ENCODE results near the gene TDRD12. TPM values are rescaled to one million over a fixed set of nuclear protein-coding genes. Genes with fewer than 3 reads are reported as not detected.

TDRD12 gene
- total RNA-seq, 2 donors from 2014 or later = 0.41 to 9.8 TPM

DNA sequence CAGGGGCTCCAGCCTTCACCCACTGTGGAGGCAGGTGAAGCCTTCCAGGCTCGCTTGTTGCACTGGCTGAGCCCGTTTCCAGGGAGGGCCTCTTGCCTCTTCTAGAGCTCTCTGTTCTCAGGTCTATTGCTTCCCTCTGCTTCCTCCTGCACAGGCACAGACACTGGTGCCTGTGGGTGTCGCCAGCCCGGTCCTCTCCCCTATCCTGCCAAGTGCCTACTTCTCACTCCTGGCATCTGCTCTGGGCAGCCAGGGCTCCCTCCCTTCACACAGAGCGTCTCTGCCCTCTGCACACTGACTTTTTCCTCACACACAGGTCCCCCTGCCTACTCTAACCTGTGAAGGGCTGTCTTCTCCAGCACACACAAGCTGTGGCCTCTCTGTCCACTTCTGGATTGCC is 89.7 kb downstream of the TDRD12 start:
- Histone ChIP-seq H3K27me3 (replicated peaks; ENCODE audit: insufficient read depth) (no peaks in the 10 kb centered on the region), H3K4me3 (no peak overlapping the region), H3K36me3 (no peaks in the 10 kb centered on the region), H3K4me1 (replicated peaks) (no peaks in the 10 kb centered on the region), H3K27ac (peak overlapping the region; percentile 19 to 46), H3K9me3 (no peaks in the 10 kb centered on the region)
- TF ChIP-seq POLR2A (IDR thresholded peaks at IDR 0.05) (no peak), POLR2AphosphoS5 (IDR thresholded peaks at IDR 0.05) (no peak)
- TF ChIP-seq, protein P1, sequence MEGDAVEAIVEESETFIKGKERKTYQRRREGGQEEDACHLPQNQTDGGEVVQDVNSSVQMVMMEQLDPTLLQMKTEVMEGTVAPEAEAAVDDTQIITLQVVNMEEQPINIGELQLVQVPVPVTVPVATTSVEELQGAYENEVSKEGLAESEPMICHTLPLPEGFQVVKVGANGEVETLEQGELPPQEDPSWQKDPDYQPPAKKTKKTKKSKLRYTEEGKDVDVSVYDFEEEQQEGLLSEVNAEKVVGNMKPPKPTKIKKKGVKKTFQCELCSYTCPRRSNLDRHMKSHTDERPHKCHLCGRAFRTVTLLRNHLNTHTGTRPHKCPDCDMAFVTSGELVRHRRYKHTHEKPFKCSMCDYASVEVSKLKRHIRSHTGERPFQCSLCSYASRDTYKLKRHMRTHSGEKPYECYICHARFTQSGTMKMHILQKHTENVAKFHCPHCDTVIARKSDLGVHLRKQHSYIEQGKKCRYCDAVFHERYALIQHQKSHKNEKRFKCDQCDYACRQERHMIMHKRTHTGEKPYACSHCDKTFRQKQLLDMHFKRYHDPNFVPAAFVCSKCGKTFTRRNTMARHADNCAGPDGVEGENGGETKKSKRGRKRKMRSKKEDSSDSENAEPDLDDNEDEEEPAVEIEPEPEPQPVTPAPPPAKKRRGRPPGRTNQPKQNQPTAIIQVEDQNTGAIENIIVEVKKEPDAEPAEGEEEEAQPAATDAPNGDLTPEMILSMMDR (IDR thresholded peaks at IDR 0.05) = no peak
- intact Hi-C loops (cut with DNase I) = no loop called here
- DNase-seq (ENCODE audit: low spot score) = peak; percentile 9
- WGBS = 26% methylated on average over 5 of the region's 5 CpGs

DNA sequence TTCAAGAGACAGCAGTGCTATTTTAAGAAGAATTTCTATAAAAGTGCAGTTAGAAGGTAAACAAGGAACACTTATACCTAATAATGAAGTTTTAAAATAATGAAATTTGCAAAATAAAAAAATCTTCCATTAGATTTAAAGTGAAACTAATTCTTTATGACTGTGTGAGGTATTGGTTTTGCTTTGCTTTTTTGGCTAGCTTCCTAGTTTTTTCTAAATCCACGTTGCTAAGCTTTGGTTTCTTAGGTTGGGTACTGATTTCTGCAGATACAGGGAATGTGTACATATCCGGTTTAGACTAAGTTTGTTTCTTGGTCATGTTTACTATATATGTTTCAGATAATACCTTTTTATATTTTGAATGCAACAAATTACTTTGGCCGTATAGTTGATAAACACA is 90.2 kb downstream of the TDRD12 start:
- no peaks in the 10 kb centered on the region for H3K9me3 ChIP-seq

DNA sequence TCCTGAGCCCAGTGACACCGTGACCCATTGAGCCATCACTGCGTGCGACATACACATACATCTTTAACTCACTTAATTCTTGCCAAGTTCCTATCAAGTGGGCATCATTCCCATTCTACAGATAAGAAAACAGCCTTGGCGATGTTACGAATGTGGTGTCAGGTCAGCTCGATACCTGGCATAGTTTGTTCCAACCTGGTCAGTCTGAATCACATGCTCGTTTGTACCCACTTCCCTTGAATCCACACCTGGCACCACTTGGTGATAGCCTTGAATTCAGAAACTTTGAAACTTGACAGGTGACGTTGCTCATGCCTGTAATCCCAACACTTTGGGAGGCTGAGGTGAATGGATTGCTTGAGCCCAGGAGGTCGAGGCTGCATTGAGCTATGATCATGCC is 90.9 kb downstream of the TDRD12 start:
- intact Hi-C loops (cut with DNase I) = no loop called here
- 95% methylated on average over 9 of the region's 9 CpGs for WGBS

More for the DNA sequence above, 90.2 kb downstream of the TDRD12 start:
- Histone ChIP-seq H3K27ac (peak overlapping the region; percentile 19 to 46), H3K4me3 (no peak overlapping the region), H3K4me1 (replicated peaks) (no peaks in the 10 kb centered on the region), H3K36me3 (no peaks in the 10 kb centered on the region), H3K27me3 (replicated peaks; ENCODE audit: insufficient read depth) (no peaks in the 10 kb centered on the region)
- TF ChIP-seq POLR2AphosphoS5 (IDR thresholded peaks at IDR 0.05) (no peak), POLR2A (IDR thresholded peaks at IDR 0.05) (no peak)
- TF ChIP-seq, protein P1 (IDR thresholded peaks at IDR 0.05) = no peak
- intact Hi-C loops (cut with DNase I) = no loop called here
- WGBS = 26% methylated on average over 3 of the region's 3 CpGs
- DNase-seq (ENCODE audit: low spot score) = no peak

DNA sequence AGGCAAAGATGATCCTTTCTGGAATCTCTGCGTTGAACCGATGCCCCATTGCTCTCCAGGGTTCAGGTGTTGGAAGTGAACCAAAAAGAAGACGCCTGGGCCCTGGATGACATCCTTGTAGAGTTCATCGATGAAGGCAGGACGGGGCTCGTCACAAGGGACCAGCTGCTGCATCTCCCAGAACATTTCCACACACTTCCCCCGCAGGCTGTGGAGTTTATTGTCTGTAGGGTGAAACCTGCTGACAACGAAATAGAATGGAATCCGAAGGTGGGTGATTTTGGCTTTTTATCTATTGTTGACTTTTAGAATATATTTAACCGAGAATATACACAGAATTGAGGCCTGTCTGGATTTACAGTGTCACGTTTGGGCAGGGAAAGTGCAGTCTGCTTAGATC is 91.6 kb downstream of the TDRD12 start:
- intact Hi-C loops (cut with DNase I) = no loop called here
- no peaks in the 10 kb centered on the region for H3K27me3 ChIP-seq (replicated peaks; ENCODE audit: insufficient read depth)
- no peak overlapping the region for H3K4me3 ChIP-seq
- no peaks in the 10 kb centered on the region for H3K36me3 ChIP-seq
- 36% methylated on average over 11 of the region's 11 CpGs for WGBS
- no peak for DNase-seq (ENCODE audit: low spot score)
- H3K4me1 ChIP-seq (replicated peaks) = no peaks in the 10 kb centered on the region
- TF ChIP-seq POLR2AphosphoS5 (IDR thresholded peaks at IDR 0.05) = no peak
- TF ChIP-seq, protein P1 (IDR thresholded peaks at IDR 0.05) = no peak
- TF ChIP-seq POLR2A (IDR thresholded peaks at IDR 0.05) = no peak
- no peaks in the 10 kb centered on the region for H3K9me3 ChIP-seq
- no peak overlapping the region for H3K27ac ChIP-seq

More for the DNA sequence above, 90.9 kb downstream of the TDRD12 start:
- no peak overlapping the region for H3K4me3 ChIP-seq
- no peaks in the 10 kb centered on the region for H3K4me1 ChIP-seq (replicated peaks)
- no peaks in the 10 kb centered on the region for H3K27me3 ChIP-seq (replicated peaks; ENCODE audit: insufficient read depth)
- DNase-seq (ENCODE audit: low spot score) = no peak
- no peak overlapping the region for H3K27ac ChIP-seq
- no peaks in the 10 kb centered on the region for H3K36me3 ChIP-seq
- TF ChIP-seq POLR2AphosphoS5 (IDR thresholded peaks at IDR 0.05) (no peak), POLR2A (IDR thresholded peaks at IDR 0.05) (no peak)
- TF ChIP-seq, protein P1 (IDR thresholded peaks at IDR 0.05) = no peak
- H3K9me3 ChIP-seq = no peaks in the 10 kb centered on the region

DNA sequence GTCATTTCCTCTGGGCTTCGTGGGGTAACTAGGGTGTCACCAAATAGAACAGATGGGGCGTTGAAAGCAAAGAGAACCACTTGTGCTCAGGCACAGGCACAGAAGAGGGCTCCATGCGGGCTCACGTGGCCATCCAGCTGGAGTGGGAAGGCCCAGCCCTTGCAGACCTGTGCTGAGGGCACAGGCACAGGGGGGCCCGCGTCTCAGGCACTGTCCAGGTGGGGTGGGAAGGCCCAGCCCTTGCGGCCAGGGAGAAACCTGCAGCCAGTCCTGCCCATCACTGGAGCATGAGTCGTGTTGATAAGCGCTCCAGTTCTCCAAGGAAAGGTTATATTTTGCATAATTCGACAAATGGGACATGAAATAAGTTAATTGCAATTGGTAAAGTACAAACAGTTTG is 92.5 kb downstream of the TDRD12 start:
- no peaks in the 10 kb centered on the region for H3K9me3 ChIP-seq
- intact Hi-C loops (cut with DNase I) = no loop called here
- TF ChIP-seq POLR2AphosphoS5 (IDR thresholded peaks at IDR 0.05) = no peak
- TF ChIP-seq POLR2A (IDR thresholded peaks at IDR 0.05) = no peak
- TF ChIP-seq, protein P1 (IDR thresholded peaks at IDR 0.05) = no peak

More for the DNA sequence above, 92.5 kb downstream of the TDRD12 start:
- Histone ChIP-seq H3K27ac (no peak overlapping the region), H3K4me3 (no peak overlapping the region), H3K4me1 (replicated peaks) (no peaks in the 10 kb centered on the region), H3K36me3 (no peaks in the 10 kb centered on the region), H3K27me3 (replicated peaks; ENCODE audit: insufficient read depth) (no peaks in the 10 kb centered on the region)
- 85% methylated on average over 8 of the region's 10 CpGs for WGBS
- no peak for DNase-seq (ENCODE audit: low spot score)
